Measurements from ENCODE around the gene OR51V1. TPM values are rescaled to one million over a fixed set of nuclear protein-coding genes. Genes with fewer than 3 reads are reported as not detected.

OR51V1 gene
- total RNA-seq, 2 experiments from 2014 or later, result not detected

DNA sequence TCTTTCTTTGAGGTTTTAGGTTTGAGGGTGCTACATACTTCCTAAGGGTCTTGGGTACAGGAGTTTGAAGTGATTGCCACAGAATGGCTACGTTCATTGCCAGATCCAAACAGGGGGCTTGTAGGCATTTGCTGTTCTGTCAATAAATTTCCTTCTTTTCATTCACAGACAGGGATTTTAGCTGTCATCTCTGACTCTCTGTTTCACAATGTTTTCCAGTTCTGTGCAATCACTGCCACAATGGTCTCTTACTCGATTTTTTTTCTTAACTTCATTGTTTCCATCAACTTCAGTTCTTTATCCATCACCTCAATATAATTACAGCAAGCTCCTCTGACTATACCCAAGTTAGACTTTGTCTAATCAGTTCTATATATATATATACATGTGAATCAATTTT lies 40.0 kb upstream of the OR51V1 start:
- Mint-ChIP-seq H3K9me3 (no peaks in the 10 kb centered on the region), H3K27ac (no peak overlapping the region), H3K27me3 (peaks cover 6% of the 10 kb centered on the region), H3K4me3 (no peak overlapping the region), H3K4me1 (ENCODE audit: low read depth) (no peaks in the 10 kb centered on the region), H3K36me3 (ENCODE audit: low read depth) (no peaks in the 10 kb centered on the region)
- DNase-seq (no peak), ATAC-seq (ENCODE audit: poor library complexity) (no peak)
- Histone ChIP-seq H3K4me1 (ENCODE audit: insufficient read depth, low read length) (no peaks in the 10 kb centered on the region), H3K27me3 (ENCODE audit: control insufficient read depth in 1 of 2, insufficient read depth in 2 of 2, low read length in 2 of 2) (no peaks in the 10 kb centered on the region), H3K36me3 (ENCODE audit: insufficient read depth, low read length) (no peaks in the 10 kb centered on the region), H3K4me3 (ENCODE audit: low read length) (no peak overlapping the region), H3K9me3 (ENCODE audit: control insufficient read depth in 1 of 2, insufficient read depth in 1 of 2, low read length in 2 of 2) (no peaks in the 10 kb centered on the region), H3K27ac (ENCODE audit: low read depth in 1 of 2, low read length in 2 of 2) (no peak overlapping the region)
- intact Hi-C loops (cut with DNase I, micrococcal nuclease), result no loop called here
- TF ChIP-seq, protein P1, sequence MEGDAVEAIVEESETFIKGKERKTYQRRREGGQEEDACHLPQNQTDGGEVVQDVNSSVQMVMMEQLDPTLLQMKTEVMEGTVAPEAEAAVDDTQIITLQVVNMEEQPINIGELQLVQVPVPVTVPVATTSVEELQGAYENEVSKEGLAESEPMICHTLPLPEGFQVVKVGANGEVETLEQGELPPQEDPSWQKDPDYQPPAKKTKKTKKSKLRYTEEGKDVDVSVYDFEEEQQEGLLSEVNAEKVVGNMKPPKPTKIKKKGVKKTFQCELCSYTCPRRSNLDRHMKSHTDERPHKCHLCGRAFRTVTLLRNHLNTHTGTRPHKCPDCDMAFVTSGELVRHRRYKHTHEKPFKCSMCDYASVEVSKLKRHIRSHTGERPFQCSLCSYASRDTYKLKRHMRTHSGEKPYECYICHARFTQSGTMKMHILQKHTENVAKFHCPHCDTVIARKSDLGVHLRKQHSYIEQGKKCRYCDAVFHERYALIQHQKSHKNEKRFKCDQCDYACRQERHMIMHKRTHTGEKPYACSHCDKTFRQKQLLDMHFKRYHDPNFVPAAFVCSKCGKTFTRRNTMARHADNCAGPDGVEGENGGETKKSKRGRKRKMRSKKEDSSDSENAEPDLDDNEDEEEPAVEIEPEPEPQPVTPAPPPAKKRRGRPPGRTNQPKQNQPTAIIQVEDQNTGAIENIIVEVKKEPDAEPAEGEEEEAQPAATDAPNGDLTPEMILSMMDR (IDR thresholded peaks at IDR 0.05), result no peak
- POLR2A ChIA-PET, result no interaction called here
- CTCF ChIA-PET, result no interaction called here

DNA sequence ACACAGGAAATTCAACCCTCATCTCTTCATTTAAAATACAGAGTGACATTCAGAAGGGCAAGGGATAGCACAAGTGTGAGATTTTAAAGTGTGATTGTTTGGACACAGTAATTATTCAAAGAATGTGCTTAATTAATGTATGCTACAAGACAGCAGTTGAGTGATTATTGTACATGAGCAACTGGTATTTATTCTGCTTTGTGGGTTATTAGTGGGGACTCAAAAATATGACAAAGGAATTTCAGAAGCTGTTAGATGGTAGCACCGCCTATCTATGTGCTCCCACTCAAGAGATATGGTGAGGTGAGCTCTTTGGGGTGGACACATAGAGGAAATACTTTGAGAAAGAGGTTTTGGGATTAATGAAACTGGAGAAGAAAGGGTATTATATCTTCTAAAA lies 39.6 kb upstream of the OR51V1 start:
- intact Hi-C loops (cut with DNase I, micrococcal nuclease), result no loop called here
- ChIA-PET CTCF (no interaction called here), POLR2A (no interaction called here)
- Mint-ChIP-seq H3K9me3 (no peaks in the 10 kb centered on the region), H3K27me3 (peaks cover 6% of the 10 kb centered on the region), H3K36me3 (ENCODE audit: low read depth) (no peaks in the 10 kb centered on the region), H3K27ac (no peak overlapping the region), H3K4me1 (ENCODE audit: low read depth) (no peaks in the 10 kb centered on the region), H3K4me3 (no peak overlapping the region)
- no peak for DNase-seq
- H3K4me1 ChIP-seq (ENCODE audit: insufficient read depth, low read length), result no peaks in the 10 kb centered on the region
- no peaks in the 10 kb centered on the region for H3K27me3 ChIP-seq (ENCODE audit: control insufficient read depth in 1 of 2, insufficient read depth in 2 of 2, low read length in 2 of 2)
- H3K36me3 ChIP-seq (ENCODE audit: insufficient read depth, low read length), result no peaks in the 10 kb centered on the region
- H3K4me3 ChIP-seq (ENCODE audit: low read length), result no peak overlapping the region
- no peak overlapping the region for H3K27ac ChIP-seq (ENCODE audit: low read depth in 1 of 2, low read length in 2 of 2)
- TF ChIP-seq, protein P1 (IDR thresholded peaks at IDR 0.05), result no peak
- no peaks in the 10 kb centered on the region for H3K9me3 ChIP-seq (ENCODE audit: control insufficient read depth in 1 of 2, insufficient read depth in 1 of 2, low read length in 2 of 2)
- no peak for ATAC-seq (ENCODE audit: poor library complexity)

DNA sequence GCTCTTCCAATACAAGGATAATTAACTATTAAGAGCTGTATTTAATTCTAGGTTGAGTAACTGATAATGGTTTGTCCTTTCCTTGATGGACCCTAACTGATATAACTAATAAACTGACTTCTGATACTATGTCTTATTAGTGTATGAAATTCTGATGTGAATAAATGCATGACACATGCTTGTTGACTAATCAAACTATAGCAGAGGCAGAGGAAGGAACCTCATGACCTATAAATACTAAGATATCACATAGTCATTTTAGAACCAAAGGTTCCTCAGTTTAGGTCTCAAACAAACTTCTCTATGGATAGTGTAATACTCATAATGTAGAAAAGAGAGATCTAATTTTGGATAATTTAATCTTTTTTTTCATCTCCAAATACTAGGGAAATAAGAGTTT lies 38.6 kb upstream of the OR51V1 start:
- CTCF ChIA-PET, result no interaction called here
- peaks cover 4% of the 10 kb centered on the region for H3K4me1 Mint-ChIP-seq (ENCODE audit: low read depth)
- intact Hi-C loops (cut with DNase I, micrococcal nuclease), result no loop called here
- ATAC-seq (ENCODE audit: poor library complexity) (no peak), DNase-seq (no peak)
- Histone ChIP-seq H3K4me3 (ENCODE audit: low read length) (no peak overlapping the region), H3K27ac (ENCODE audit: low read depth in 1 of 2, low read length in 2 of 2) (no peak overlapping the region), H3K9me3 (ENCODE audit: control insufficient read depth in 1 of 2, insufficient read depth in 1 of 2, low read length in 2 of 2) (no peaks in the 10 kb centered on the region), H3K27me3 (ENCODE audit: control insufficient read depth in 1 of 2, insufficient read depth in 2 of 2, low read length in 2 of 2) (no peaks in the 10 kb centered on the region), H3K36me3 (ENCODE audit: insufficient read depth, low read length) (no peaks in the 10 kb centered on the region), H3K4me1 (ENCODE audit: insufficient read depth, low read length) (no peaks in the 10 kb centered on the region)
- POLR2A ChIA-PET, result no interaction called here
- H3K9me3 Mint-ChIP-seq, result no peaks in the 10 kb centered on the region
- peaks cover 6% of the 10 kb centered on the region for H3K27me3 Mint-ChIP-seq
- no peak overlapping the region for H3K4me3 Mint-ChIP-seq
- no peak overlapping the region for H3K27ac Mint-ChIP-seq
- H3K36me3 Mint-ChIP-seq (ENCODE audit: low read depth), result no peaks in the 10 kb centered on the region
- TF ChIP-seq, protein P1 (IDR thresholded peaks at IDR 0.05), result no peak

All from CD4-positive, alpha-beta T cell (primary cell).